Colonic mucosa (tissue), 4 donors: ENCODE results near the gene GJD2. TPM values are rescaled to one million over a fixed set of nuclear protein-coding genes. Genes with fewer than 3 reads are reported as not detected.

Experiments used
- DNase-seq: peaks from one replicate; pipeline ENCODE4 v3.0.0-alpha.2; 2020
- H3K27ac ChIP-seq: fragments of 200-600 bp; one replicate; pipeline ENCODE4 v1.8.0; 2021
- H3K27me3 ChIP-seq: fragments of 200-600 bp; one replicate; pipeline ENCODE4 v1.8.0; 2021
- H3K36me3 ChIP-seq: fragments of 200-600 bp; one replicate; pipeline ENCODE4 v1.8.0; 2021
- H3K4me1 ChIP-seq: fragments of 200-600 bp; one replicate; pipeline ENCODE4 v1.8.0; 2021; ENCODE audit warnings: mild to moderate bottlenecking
- H3K4me3 ChIP-seq: fragments of 200-600 bp; one replicate; pipeline ENCODE4 v1.8.0; 2021
- H3K9ac ChIP-seq, 2 donors: one replicate each; pipeline ENCODE4 v1.7.0; 2013; ENCODE audit warnings: control low read depth in 2 of 2, low read depth in 2 of 2, low read length in 2 of 2
- H3K9me3 ChIP-seq: fragments of 200-600 bp; one replicate; pipeline ENCODE4 v1.8.0; 2021
- CTCF ChIP-seq: fragments of 200-600 bp; IDR thresholded peaks from one replicate; pipeline ENCODE4 v1.8.0; 2022; ENCODE audit warnings: antibody characterized with exemption, mild to moderate bottlenecking
- intact Hi-C: fragments of 100-400 bp; cut with DNase I; formaldehyde crosslinking; loops from one replicate; pipeline ENCODE4 v1.14.1; 2022
- total RNA-seq, 2 donors: library from RNA; stranded (reverse); fragmentation: NEBNext Ultra II Directional in 1 of 2; extraction: Animal tissue kit (Norgen Biotek cat#: 25700) in 1 of 2; gene quantifications; one replicate each; pipeline ENCODE4 v1.2.1, GENCODE V29; 2021
- donor health status: healthy.
- donor health status: DM: no; HTN: no; CAD: no.
- donor health status: DM: no; HTN: no; CAD: no.

GJD2 gene
- total RNA-seq, 2 donors from 2014 or later = not detected

DNA sequence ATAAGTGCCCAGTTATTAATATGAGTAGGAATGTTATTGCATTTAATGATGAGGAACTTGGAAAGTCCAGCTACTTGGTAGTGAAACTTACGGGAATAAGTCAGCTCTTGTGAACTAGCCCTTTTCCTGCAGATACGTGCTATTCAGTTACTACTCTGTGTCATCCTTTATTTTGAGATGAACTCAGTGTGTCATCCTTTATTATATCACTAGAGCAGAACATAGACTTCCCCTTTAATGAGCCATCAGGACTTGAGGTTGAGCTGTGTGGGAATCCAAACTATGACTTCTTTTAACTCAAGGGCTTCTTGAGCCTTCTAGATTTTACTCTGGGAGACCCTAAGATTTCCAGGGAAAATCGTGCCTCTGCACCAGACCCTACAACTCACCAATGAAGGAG lies 36.9 kb upstream of the GJD2 start:
- intact Hi-C loops = no loop called here
- Histone ChIP-seq H3K9ac (no peak overlapping the region), H3K27me3 (peaks cover 15% of the 10 kb centered on the region), H3K36me3 (no peaks in the 10 kb centered on the region), H3K27ac (no peak overlapping the region), H3K4me3 (no peak overlapping the region), H3K4me1 (no peaks in the 10 kb centered on the region), H3K9me3 (no peaks in the 10 kb centered on the region)
- no peak for TF ChIP-seq CTCF
- no peak for DNase-seq

DNA sequence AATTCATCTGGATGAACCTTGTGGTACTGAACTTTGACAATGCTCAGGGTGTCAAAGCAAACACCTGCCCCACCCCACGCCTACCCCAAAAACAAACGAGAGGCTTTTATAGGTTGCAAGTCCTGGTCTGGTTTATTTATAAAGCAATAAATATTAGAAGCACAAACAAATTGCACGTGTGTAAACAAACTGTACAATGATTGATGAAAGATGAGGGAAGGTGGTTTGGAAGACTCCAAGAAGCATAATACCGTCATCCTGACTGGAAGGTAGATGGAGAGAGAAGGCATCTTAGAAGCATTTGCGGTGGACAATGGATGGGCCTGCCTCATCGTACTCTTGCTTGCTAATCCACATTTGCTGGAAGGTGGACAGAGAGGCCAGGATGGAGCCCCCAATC lies 35.3 kb upstream of the GJD2 start:
- H3K4me3 ChIP-seq = no peak overlapping the region

DNA sequence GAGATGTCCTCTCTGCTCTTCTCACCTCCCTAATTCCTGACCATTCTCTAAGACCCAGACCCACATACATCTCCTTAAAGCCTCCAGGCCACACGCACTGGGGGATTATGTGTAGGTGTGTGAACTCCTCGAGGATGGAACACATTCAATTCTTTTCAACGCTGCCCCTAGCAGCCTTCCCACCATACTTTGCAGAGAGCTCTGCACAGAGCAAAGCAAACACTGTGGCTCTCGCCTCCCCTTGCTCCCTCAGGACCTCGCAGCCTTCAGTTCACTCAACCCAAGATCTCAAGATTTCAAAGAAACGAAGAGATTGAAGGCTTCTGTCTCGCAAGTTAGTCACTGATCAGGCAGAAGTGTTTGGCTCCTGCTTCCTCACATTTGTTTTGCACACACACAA lies 34.5 kb upstream of the GJD2 start:
- Histone ChIP-seq H3K4me3 (no peak overlapping the region), H3K36me3 (no peaks in the 10 kb centered on the region), H3K9ac (no peak overlapping the region), H3K27me3 (no peaks in the 10 kb centered on the region), H3K4me1 (no peaks in the 10 kb centered on the region), H3K27ac (no peak overlapping the region), H3K9me3 (no peaks in the 10 kb centered on the region)
- no peak for DNase-seq
- no peak for TF ChIP-seq CTCF
- intact Hi-C loops = no loop called here

More for the DNA sequence above, 35.3 kb upstream of the GJD2 start:
- Histone ChIP-seq H3K4me1 (no peaks in the 10 kb centered on the region), H3K36me3 (no peaks in the 10 kb centered on the region), H3K27ac (no peak overlapping the region), H3K9ac (no peak overlapping the region), H3K27me3 (peaks cover 8% of the 10 kb centered on the region), H3K9me3 (no peaks in the 10 kb centered on the region)
- intact Hi-C loops = no loop called here
- no peak for DNase-seq
- TF ChIP-seq CTCF = no peak

DNA sequence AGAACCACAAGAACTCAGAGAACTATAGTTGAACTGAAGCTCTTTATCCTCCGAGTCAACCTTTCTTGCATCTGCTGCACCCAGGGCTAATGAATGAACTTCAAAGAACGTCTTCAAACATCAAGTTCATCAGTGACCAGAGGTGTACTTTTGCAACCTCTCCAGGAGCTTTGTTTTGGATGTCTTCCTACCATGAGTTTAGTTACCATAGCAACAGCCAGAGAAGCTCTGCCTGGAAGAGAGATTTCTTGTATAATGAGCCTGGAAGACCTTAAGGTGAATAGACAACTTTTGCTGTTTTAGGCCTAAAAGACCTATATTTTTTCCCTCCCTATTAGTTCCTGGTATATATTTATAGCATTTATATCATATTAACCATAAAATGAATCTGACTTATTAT lies 31.4 kb upstream of the GJD2 start:
- no peak overlapping the region for H3K27ac ChIP-seq
- H3K4me3 ChIP-seq = no peak overlapping the region
- H3K36me3 ChIP-seq = no peaks in the 10 kb centered on the region
- intact Hi-C loops = no loop called here
- no peaks in the 10 kb centered on the region for H3K4me1 ChIP-seq
- no peak for TF ChIP-seq CTCF
- no peak for DNase-seq
- H3K9me3 ChIP-seq = no peaks in the 10 kb centered on the region
- no peak overlapping the region for H3K9ac ChIP-seq
- no peaks in the 10 kb centered on the region for H3K27me3 ChIP-seq

GRCh38 chr15:34783991-34784390 lies 29.2 kb upstream of the GJD2 start:
- H3K4me3 ChIP-seq = no peak overlapping the region
- TF ChIP-seq CTCF = no peak

GRCh38 chr15:34783431-34783830 lies 28.6 kb upstream of the GJD2 start:
- intact Hi-C loops = no loop called here
- DNase-seq = no peak
- H3K9ac ChIP-seq = no peak overlapping the region
- H3K36me3 ChIP-seq = no peaks in the 10 kb centered on the region
- no peaks in the 10 kb centered on the region for H3K9me3 ChIP-seq
- H3K4me3 ChIP-seq = no peak overlapping the region
- no peak for TF ChIP-seq CTCF
- H3K4me1 ChIP-seq = no peaks in the 10 kb centered on the region
- H3K27me3 ChIP-seq = no peaks in the 10 kb centered on the region
- no peak overlapping the region for H3K27ac ChIP-seq

More at GRCh38 chr15:34783991-34784390, 29.2 kb upstream of the GJD2 start:
- no peaks in the 10 kb centered on the region for H3K36me3 ChIP-seq
- H3K4me1 ChIP-seq = no peaks in the 10 kb centered on the region
- DNase-seq = no peak
- H3K9ac ChIP-seq = no peak overlapping the region
- no peaks in the 10 kb centered on the region for H3K9me3 ChIP-seq
- intact Hi-C loops = no loop called here
- H3K27ac ChIP-seq = no peak overlapping the region
- H3K27me3 ChIP-seq = no peaks in the 10 kb centered on the region
